ENCODE data around the gene KDM1A.

DNA sequence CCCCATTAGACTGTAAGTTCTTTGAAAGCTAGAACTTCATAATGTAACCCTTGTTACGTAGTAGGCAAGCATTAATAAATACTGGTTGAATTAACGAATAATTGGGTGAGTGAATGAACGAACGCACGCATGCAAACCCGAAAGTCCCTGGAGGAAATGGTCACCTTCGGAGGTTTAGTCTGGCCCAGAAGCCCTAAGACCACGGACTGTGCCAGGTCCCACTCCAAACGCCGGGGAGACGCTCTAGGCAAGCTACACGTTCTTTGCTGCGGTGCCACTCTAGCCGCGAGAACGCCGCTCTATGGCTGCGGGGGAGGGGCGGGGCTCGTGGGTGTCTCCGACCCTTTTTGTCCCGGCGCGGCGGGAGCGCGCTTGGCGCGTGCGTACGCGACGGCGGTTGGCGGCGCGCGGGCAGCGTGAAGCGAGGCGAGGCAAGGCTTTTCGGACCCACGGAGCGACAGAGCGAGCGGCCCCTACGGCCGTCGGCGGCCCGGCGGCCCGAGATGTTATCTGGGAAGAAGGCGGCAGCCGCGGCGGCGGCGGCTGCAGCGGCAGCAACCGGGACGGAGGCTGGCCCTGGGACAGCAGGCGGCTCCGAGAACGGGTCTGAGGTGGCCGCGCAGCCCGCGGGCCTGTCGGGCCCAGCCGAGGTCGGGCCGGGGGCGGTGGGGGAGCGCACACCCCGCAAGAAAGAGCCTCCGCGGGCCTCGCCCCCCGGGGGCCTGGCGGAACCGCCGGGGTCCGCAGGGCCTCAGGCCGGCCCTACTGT lies at the start of gene KDM1A:
- TF ChIP-seq CTCF (IDR thresholded peaks at IDR 0.05; ENCODE audit: low read depth, low read length) (peak; percentile 4), MYC (IDR thresholded peaks at IDR 0.05; ENCODE audit: low read depth, low read length) (peak; percentile 99)

All from NB4 (cell line).